Limb (tissue), 2 donors: ENCODE results near the gene GSTM5.
A peak's percentile ranks its signal among the peaks of the same experiment; 100 is the strongest.
"Not testable (repeated sequence)": the region's sequence is repeated elsewhere in the genome, so short reads cannot be mapped to it uniquely, and the experiment has no call there.

Experiments used
- DNase-seq, 2 donors: peaks; one replicate each; pipeline ENCODE4 v3.0.0-alpha.2; 2016; ENCODE audit errors: extremely low spot score in 2 of 2

Gene GSTM5

DNA sequence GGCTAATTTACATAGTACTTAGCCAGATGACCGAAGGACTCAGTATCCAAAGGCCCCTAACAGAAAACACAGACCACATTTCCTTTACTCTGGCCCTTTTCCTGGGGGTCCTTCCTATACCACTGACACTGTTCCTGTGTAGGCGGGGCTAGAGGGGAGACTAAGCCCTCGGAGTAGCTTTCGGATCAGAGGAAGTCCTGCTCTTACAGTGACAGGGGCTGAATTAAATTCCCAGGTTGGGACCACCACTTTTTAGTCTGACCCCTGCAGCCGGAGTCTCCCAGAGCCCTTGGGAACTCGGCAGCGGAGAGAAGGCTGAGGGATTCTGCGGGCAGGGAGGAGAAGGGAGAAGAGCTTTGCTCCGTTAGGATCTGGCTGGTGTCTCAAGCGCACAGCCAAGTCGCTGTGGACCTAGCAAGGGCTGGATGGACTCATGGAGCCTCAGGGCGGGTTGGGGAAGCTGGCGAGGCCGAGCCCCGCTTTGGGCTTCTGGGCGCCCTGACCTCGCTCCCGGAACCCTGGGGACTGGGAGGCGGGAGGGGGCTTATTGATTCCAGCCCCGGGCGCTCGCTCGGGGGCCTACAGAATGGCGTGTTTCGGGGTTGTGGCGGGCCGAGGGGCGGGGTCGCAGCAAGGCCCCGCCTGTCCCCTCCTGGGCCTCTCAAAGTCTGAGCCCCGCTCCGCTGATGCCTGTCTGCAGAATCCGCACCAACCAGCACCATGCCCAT lies at the start of gene GSTM5:
Gene GSTM5, plus strand, starts transcription at position 659 of the 728 bp plus-strand sequence. Its CDS starts 62 bp downstream, at position 721.
- peak in 1 of 2 donors; percentile 69 for DNase-seq

DNA sequence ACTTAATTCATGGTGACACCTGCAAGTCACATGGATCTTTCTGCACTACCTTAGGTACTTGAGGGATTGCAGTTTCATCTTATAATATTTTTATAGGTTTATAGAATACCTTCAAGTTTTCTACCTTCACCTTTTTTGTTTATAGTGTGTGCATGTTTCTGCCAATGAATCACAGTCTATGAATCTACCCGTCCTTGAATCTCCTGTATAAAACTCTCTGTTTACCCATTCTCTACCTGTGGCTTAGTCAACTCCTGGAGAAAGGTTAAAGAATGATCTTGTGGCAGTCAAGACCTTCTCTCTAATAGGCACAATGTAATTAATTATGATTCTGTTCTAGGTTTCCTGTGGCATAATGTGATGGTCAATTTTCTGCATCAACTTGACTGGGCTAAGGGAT lies 47.4 kb upstream of the GSTM5 start:
- DNase-seq, result no peak

DNA sequence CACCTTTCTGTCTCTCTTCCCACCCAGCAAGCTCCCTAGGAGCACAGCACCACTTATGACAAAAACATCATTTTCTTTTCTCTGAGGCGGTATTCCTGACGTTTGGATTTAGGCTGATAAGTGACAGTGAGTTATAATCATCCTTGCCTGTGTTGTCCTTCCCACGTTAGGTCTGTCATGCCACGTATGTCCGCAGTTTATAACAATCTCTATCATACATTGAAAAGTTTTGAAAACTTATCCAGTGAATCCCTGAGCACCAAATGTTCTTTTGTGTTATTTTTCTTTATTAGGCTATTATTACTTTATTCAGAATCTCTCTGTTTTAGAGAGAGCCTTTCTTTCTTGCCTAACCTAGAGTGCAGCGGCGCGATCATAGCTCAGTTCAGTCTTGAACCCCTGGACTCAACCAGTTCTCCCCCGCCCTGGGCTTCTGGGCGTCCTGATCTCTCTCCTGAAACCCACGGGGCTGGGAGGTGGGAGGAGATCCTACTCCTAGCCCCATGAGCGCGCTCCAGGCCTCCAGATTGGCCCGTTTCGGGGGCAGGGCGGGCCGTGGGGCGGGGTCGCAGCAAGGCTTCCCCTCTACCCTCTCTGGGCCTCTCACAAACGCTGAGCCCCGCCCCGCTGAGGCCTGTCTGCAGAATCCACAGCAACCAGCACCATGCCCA lies 44.5 kb upstream of the GSTM5 start, which contains the start of gene GSTM2:
Gene GSTM2, plus strand, starts transcription at position 606 of the 671 bp plus-strand sequence. Its CDS starts 59 bp downstream, at position 665.
- peak; percentile 93 to 95 for DNase-seq

DNA sequence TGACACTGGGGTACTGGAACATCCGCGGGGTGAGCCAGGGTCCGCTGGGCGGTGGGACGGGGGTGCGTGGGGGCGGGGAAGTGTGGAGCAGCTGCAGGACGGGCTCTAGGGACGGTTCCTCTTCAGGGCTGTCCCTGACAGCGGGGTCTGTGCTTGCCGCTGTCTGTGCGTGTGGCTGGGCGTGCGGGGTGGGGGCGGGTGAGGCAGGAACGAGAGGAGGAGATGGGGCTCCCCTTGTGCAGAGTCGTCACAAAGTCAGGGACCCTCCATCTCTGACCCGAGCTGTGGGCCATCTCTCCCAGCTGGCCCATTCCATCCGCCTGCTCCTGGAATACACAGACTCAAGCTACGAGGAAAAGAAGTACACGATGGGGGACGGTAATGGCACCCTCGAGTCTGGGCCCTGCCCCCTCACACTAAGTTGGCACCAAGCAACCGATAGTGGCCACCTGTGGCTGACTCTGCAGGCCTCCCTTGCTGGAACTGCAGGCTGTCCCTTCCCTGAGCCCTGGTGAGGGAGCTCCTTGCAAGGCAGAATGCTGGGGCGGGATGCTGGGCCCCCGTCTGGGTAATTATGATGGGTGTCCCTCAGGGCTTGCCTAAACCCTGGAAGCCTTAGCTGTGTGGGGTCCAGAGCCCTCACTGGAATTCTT lies 43.8 kb upstream of the GSTM5 start:
- no peak for DNase-seq

DNA sequence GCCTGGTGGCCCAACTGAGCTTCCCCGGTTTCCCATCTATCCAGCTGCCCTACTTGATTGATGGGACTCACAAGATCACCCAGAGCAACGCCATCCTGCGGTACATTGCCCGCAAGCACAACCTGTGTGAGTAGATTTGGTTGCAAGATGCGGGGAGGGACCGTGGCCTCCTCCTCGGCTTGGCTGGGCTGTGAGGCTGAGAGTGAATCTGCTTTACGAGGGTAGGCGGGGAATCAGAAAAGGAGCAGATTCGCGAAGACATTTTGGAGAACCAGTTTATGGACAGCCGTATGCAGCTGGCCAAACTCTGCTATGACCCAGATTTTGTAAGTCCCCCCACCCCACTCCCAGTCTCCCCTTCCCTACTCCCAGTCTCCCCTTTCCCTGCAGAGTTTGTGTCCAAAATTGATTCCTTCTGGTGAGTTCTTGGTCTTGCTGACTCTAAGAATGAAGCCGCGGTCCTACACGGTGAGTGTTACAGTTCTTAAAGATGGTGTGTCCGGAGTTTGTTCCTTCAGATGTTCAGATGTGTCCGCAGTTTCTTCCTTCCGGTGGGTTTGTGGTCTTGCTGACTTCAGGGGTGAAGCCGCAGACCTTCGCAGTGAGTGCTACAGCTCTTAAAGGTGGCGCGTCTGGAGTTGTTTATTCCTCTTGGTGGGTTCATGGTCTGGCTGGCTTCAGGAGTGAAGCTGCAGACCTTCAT lies 42.7 kb upstream of the GSTM5 start:
- no peak for DNase-seq

DNA sequence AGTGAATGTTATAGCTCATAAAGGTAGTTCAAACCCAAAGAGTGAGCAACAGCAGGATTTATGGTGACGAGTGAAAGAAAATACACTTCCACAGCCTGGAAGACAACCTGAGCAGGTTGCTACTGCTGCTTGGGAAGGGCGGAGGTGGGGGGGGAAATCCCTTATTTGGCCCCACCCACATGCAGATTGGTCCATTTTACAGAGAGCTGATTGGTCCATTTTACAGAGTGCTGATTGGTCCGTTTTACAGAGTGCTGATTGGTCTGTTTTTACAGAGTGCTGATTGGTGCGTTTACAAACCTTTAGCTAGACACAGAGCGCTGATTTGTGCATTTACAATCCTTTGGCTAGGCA lies 42.1 kb upstream of the GSTM5 start:
- not testable (repeated sequence) for DNase-seq

DNA sequence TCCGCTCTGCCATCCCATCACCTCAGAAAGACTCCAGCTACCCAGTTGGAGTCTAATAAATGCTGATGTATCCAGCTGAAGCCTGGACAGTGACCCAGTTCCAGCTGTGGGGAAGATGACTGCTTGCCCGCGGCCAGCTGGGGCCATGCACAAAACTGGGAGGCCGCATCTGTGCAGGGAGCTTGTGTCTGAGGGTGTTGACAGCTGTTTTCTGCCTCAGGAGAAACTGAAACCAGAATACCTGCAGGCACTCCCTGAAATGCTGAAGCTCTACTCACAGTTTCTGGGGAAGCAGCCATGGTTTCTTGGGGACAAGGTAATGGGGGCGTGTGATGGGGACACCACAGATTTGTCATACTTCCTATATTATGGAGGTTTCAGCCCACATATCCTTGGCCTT lies 41.0 kb upstream of the GSTM5 start:
- DNase-seq, result no peak

DNA sequence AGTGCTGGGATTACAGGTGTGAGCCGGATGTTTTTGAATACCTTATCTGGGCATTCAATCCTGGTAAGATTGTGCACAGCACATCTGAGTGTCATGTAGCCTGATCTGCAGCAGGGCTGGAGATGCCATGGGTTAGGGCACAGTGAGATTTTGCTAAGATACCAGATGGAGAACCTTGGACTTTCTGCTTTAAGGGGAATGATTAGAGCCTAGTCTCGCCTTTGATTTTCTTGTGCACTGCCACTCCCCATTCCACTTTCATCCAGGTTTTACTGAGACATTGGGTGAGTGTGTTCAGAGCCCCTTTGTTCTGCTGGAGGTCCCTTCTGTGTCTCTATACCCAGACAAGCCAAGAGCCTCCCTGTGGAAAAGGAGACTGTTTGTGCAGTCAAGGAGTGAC lies 38.2 kb upstream of the GSTM5 start:
- DNase-seq, result not testable (repeated sequence)

DNA sequence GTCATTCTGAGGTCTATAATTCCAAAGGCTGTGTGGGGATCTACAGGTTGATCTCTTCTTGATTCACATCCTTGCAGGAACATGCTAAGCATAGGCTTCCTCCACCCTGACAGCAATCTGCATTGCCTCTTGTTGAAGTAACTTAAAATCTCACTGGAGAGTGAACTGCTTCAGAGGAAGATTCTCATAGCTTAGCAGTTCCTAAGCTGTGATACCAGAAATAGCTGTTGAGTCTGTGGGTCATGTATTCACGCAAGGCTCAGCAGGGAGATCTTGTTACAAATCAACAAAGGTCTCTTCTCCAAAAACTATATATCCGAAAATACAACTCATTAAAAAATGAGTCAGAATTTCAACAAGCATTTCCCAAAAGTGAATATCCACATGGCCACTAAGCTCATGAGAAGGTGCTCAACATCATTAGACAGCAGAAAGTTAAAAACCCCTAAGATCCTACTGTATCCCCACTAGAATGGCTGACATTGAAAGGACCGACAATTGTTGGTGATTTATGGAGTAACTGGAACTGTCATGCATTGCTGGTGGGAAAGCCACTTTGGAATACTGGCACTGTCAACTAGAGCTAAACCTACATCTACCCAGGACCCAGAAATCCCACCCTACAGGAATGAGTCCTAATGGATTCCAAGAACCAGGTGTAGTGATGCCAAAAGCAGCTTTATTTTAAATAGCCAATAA lies 35.2 kb upstream of the GSTM5 start:
- DNase-seq, result not testable (repeated sequence)

DNA sequence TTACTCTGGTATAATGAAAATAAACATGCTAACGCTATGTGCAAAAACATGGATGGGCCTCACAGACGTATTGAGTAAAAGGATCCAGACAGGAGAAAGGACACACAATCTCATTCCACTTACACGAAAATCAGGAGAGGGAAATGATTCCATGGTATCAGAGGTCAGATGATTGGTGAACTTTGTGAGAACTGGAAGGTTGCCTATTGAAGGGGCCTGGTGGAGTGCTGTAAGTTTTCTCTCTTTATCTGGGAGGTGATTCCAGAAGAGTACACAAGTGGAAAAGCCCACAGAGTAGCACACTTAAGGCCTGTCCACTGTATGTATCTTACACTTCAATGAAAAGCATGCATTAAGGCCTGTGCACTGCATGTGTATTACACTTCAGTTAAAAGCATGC lies 34.6 kb upstream of the GSTM5 start:
- DNase-seq, result no peak

DNA sequence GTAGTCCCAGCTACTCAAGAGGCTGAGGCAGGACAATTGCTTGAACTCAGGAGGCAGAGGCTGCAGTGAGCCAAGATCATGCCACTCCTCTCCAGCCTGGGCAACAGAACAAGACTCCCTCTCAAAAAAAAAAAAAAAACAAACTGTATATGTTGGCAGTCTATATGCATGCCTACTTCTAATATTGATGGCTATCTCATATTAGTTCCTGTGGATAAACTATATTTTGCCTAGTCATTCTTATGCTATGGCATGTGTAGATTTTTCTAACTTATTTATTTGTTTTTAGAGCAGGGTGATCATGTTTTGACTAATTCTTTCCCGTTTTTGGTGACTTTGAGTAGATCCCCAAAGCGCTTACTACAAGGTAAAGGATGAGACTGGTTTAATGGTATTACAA lies 33.4 kb upstream of the GSTM5 start:
- not testable (repeated sequence) for DNase-seq

DNA sequence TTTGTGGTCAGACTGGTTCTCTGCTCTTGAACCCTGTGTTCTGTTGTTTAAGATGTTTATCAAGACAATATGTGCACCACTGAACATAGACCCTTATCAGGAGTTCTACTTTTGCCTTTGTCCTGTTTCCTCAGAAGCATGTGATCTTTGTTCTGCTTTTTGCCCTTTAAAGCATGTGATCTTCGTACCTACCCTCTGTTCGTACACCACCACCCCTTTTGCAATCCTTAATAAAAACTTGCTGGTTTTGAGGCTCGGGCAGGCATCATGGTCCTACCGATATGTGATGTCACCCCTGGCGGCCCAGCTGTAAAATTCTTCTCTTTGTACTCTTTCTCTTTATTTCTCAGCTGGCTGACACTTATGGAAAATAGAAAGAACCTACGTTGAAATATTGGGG lies 27.3 kb upstream of the GSTM5 start:
- DNase-seq, result not testable (repeated sequence)

DNA sequence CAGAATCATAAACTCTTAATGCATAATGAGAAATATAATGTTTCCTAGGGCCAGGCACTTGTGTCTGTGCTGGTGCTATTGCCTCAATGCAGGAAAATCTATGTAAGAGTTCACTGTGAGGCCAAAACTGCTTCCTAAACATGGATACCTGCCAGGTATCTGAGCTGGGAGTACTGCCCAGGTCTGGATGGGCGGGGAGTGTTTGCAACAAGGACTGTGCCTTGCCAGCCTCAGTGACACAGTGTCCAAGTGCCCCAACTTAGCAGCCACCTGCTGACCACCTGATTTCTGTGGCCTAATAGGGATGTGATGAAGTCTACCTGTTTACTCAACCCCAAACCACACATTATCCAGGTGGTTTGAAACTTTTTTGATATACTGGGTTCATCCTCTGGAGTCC lies 26.7 kb upstream of the GSTM5 start:
- not testable (repeated sequence) for DNase-seq

DNA sequence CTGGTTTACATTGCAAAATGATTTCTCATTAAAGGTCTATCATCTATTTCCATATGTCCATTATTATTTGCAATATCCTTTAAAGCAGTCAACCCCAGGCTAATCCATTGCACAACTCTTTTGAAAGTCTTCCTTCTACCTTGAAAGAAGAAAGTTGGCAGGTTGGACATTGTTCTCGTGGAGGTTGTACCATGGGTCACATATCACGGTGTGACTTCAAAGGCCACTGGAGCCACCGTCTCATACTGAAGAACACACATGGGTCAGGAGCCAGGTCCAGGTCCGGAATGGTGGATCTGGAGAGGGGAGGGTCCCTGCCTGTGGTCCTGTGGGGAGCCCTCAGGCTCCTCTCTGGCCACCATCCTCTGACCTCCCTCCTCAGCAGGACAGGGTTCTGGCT lies 26.2 kb upstream of the GSTM5 start:
- not testable (repeated sequence) for DNase-seq

DNA sequence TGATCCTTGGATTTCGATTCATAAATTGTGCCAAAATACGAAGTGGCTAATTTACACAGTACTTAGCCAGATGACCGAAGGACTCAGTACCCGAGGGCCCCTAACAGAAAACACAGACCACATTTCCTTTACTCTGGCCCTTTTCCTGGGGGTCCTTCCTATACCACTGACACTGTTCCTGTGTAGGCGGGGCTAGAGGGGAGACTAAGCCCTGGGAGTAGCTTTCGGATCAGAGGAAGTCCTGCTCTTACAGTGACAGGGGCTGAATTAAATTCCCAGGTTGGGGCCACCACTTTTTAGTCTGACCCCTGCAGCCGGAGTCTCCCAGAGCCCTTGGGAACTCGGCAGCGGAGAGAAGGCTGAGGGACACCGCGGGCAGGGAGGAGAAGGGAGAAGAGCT lies 24.9 kb upstream of the GSTM5 start:
- DNase-seq, result not testable (repeated sequence)

DNA sequence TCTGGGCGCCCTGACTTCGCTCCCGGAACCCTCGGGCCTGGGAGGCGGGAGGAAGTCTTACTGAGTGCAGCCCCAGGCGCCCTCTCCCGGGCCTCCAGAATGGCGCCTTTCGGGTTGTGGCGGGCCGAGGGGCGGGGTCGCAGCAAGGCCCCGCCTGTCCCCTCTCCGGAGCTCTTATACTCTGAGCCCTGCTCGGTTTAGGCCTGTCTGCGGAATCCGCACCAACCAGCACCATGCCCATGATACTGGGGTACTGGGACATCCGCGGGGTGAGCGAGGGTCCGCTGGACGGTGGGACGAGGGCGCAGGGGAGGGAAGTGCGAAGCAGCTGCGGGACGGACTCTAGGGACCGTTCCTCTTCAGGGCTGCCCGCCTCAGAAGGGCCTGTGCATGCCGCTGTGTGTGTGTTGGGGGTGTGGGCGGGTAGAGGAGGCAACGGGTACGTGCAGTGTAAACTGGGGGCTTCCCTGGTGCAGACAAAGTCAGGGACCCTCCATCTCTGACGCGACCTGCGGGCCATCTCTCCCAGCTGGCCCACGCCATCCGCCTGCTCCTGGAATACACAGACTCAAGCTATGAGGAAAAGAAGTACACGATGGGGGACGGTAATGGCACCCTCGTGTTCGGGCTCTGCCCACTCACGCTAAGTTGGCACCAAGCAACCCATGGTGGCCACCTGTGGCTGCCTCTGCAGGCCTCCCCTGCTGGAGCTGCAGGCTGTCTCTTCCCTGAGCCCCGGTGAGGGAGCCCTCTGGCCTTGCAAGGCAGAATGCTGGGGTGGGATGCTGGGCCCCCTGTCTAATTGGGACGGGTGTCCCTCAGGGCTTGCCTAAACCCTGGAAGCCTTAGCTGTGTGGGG lies 24.2 kb upstream of the GSTM5 start, which contains the start of gene GSTM1:
Gene GSTM1, plus strand, starts transcription at position 177 of the 859 bp plus-strand sequence. Its CDS starts 57 bp downstream, at position 234.
- DNase-seq, result peak in 1 of 2 donors; percentile 83

DNA sequence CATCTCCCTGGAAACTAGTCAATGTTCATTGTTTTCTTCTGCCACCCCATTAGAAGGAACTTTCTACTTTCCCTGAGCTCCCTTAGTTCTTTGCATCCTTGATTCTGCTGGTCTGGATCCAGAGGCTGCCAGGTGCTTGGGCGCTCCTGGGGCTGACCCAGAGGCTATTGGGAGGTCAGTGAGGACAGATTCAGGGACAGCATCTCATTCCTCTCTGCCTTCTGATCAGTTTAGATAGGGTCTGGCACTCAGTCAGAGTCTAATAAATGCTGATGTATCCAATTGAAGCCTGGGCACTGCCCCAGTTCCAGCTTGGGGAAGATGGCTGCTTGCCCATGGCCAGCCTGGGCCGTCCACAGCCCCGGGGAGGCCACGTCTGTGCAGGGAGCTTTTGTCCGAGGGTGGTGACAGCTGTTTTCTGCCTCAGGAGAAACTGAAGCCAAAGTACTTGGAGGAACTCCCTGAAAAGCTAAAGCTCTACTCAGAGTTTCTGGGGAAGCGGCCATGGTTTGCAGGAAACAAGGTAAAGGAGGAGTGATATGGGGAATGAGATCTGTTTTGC lies 22.1 kb upstream of the GSTM5 start:
- no peak for DNase-seq

DNA sequence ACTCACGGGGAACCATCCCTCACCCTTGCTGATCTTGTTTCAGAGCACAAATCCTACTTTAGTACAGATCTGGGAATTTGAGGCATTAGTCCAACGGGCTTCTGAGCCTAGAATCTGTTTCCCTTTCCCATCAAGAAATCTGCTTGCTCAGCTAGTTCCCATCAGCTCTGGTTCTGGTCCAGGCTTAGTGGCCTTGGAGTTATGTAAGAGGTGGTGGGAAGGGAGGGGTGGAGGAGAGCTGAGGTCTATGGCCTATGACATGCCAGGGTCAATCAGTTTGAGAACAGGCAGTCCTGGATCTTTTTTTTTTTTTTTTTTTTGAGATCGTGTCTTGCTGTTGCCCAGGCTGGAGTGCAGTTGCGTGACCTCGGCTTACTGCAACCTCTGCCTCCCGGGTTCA lies 20.3 kb upstream of the GSTM5 start:
- no peak for DNase-seq

DNA sequence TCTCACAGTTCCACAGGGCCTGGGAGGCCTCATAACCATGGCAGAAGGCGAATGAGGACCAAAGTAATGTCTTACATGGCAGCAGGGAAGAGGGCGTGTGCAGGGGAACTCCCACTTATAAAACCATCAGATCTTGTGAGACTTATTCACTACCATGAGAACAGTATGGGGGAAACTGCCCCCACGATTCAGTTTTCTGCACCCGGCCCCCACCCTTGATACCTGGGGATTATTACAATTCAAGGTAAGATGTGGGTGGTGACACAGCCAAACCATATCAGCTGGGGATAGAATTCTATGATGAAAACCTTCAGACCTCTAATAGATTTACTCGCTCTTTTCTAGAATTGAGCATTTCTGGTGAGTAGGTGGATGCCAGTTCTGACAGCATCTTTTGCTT lies 17.7 kb upstream of the GSTM5 start:
- not testable (repeated sequence) for DNase-seq

DNA sequence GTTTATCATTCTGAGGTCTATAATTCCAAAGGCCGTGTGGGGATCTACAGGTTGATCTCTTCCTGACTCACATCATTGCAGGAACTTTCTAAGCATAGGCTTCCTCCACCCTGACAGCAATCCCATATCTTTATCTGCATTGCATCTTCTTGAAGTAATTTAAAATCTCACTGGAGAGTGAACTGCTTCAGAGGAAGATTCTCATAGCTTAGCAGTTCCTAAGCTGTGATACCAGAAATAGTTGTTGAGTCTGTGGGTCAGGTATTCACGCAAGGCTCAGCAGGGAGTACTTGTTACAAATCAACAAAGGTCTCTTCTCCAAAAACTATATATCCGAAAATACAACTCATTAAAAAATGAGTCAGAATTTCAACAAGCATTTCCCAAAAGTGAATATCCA lies 16.9 kb upstream of the GSTM5 start:
- not testable (repeated sequence) for DNase-seq
